Measurements from ENCODE around the gene SAPCD2.

GRCh38 chr9:137087409-137087925 is 17.1 kb upstream of the SAPCD2 start:
- no peak for TF ChIP-seq CTCF (IDR thresholded peaks at IDR 0.05 in 8 of 11, conservative IDR thresholded peaks at IDR 0.05 in 3 of 11)
- TF ChIP-seq POLR2AphosphoS5 (IDR thresholded peaks at IDR 0.05), result no peak
- no peak for TF ChIP-seq POLR2A (IDR thresholded peaks at IDR 0.05)

Measured in spleen (tissue), 7 donors.